Endometrial microvascular endothelial cells (primary cell): ENCODE data around the gene COP1. TPM values are rescaled to one million over a fixed set of nuclear protein-coding genes. Genes with fewer than 3 reads are reported as not detected.
"Not testable (repeated sequence)": the region's sequence is repeated elsewhere in the genome, so short reads cannot be mapped to it uniquely, and the experiment has no call there.

Source experiments
- in situ Hi-C: cut with HindIII; loops from 2 replicates; pipeline ENCODE4 v1.10.0; 2017; ENCODE audit warnings: low sequenced_read_pairs, low pct_unique_long_range_greater_than_20kb; ENCODE audit errors: inconsistent ontology term
- total RNA-seq: library from RNA; depleted of rRNA; stranded (reverse); fragments of >200 nt; gene quantifications from one replicate; pipeline ENCODE4 v1.2.3, GENCODE V29; 2015; ENCODE audit errors: inconsistent ontology term

The COP1 gene
- total RNA-seq, 1 donor from 2014 or later, result 47.8 TPM

- in situ Hi-C loops, result no loop called here
These were observed 56.9 kb downstream of the COP1 start for GRCh38 chr1:176149939-176150807.

- in situ Hi-C loops, result no loop called here
These were observed 62.6 kb downstream of the COP1 start for GRCh38 chr1:176144526-176144925.

GRCh38 chr1:176142973-176143372, 64.1 kb downstream of the COP1 start:
- in situ Hi-C loops, result no loop called here

GRCh38 chr1:176141449-176141848, 65.6 kb downstream of the COP1 start:
- in situ Hi-C loops, result no loop called here

- in situ Hi-C loops, result no loop called here
These were observed 70.2 kb downstream of the COP1 start for GRCh38 chr1:176136891-176137290.

GRCh38 chr1:176134666-176135065, 72.4 kb downstream of the COP1 start:
- in situ Hi-C loops, result no loop called here

- in situ Hi-C loops, result no loop called here
These were observed 84.8 kb downstream of the COP1 start for GRCh38 chr1:176122282-176122681.

GRCh38 chr1:176119549-176119948, 87.5 kb downstream of the COP1 start:
- in situ Hi-C loops, result no loop called here

GRCh38 chr1:176118985-176119384, 88.1 kb downstream of the COP1 start:
- in situ Hi-C loops, result no loop called here

GRCh38 chr1:176111835-176112234, 95.3 kb downstream of the COP1 start:
- in situ Hi-C loops, result no loop called here

GRCh38 chr1:176110203-176110602, 96.9 kb downstream of the COP1 start:
- in situ Hi-C loops, result no loop called here

- in situ Hi-C loops, result no loop called here
These were observed 104.2 kb downstream of the COP1 start for GRCh38 chr1:176102768-176103350.

GRCh38 chr1:176101951-176102642, 105.0 kb downstream of the COP1 start:
- in situ Hi-C loops, result no loop called here

GRCh38 chr1:176098560-176098959, 108.5 kb downstream of the COP1 start:
- in situ Hi-C loops, result no loop called here

- in situ Hi-C loops, result no loop called here
These were observed 111.1 kb downstream of the COP1 start for GRCh38 chr1:176096015-176096414.

- in situ Hi-C loops, result no loop called here
These were observed 116.3 kb downstream of the COP1 start for GRCh38 chr1:176090766-176091165.

- in situ Hi-C loops, result not testable (repeated sequence)
These were observed 119.3 kb downstream of the COP1 start for GRCh38 chr1:176087746-176088145.

GRCh38 chr1:176073524-176074157, 133.4 kb downstream of the COP1 start:
- in situ Hi-C loops, result no loop called here

GRCh38 chr1:176068901-176069300, 138.2 kb downstream of the COP1 start:
- in situ Hi-C loops, result no loop called here
